Liver (tissue), 9 donors: ENCODE measurements around the gene PHF23. TPM values are rescaled to one million over a fixed set of nuclear protein-coding genes. Genes with fewer than 3 reads are reported as not detected.

Experiments
- DNase-seq: peaks from one replicate; pipeline ENCODE4 v3.0.0-alpha.2; 2017; ENCODE audit warnings: low spot score
- H3K27ac ChIP-seq, 2 donors: one replicate each; pipeline ENCODE4 v1.7.0; 2013; ENCODE audit warnings: inconsistent platforms in 2 of 2, low read length in 2 of 2, control low read depth in 1 of 2, low read depth in 1 of 2, mild to moderate bottlenecking in 1 of 2
- H3K27me3 ChIP-seq, 4 donors: one replicate each; pipeline versions ENCODE4 v1.6.1 to v1.7.0; 2013; ENCODE audit warnings: low read length in 3 of 4, inconsistent platforms in 1 of 4, mild to moderate bottlenecking in 1 of 4, moderate library complexity in 1 of 4; ENCODE audit not compliant: control insufficient read depth in 4 of 4, insufficient read depth in 4 of 4
- H3K36me3 ChIP-seq, 4 donors: one replicate each; pipeline versions ENCODE4 v1.6.1 to v1.7.0; 2013; ENCODE audit warnings: low read length in 3 of 4, mild to moderate bottlenecking in 3 of 4, low read depth in 1 of 4, moderate library complexity in 1 of 4; ENCODE audit not compliant: control insufficient read depth in 4 of 4, insufficient read depth in 3 of 4
- H3K4me1 ChIP-seq, 4 donors: one replicate each; pipeline versions ENCODE4 v1.6.1 to v1.7.0; 2013; ENCODE audit warnings: low read length in 3 of 4, mild to moderate bottlenecking in 3 of 4, moderate library complexity in 1 of 4; ENCODE audit not compliant: control insufficient read depth in 4 of 4, insufficient read depth in 4 of 4
- H3K4me3 ChIP-seq, 3 donors: one replicate each; pipeline versions ENCODE4 v1.6.1 to v1.7.0; 2013; ENCODE audit warnings: low read length in 3 of 3, control low read depth in 1 of 3, low read depth in 1 of 3, mild to moderate bottlenecking in 1 of 3
- H3K9ac ChIP-seq, 2 donors: one replicate each; pipeline ENCODE4 v1.7.0; 2013; ENCODE audit warnings: low read length in 2 of 2, mild to moderate bottlenecking in 2 of 2, moderate library complexity in 2 of 2, control low read depth in 1 of 2, low read depth in 1 of 2
- H3K9me3 ChIP-seq, 4 donors: one replicate each; pipeline versions ENCODE4 v1.6.1 to v1.7.0; 2013; ENCODE audit warnings: low read length in 3 of 4; ENCODE audit not compliant: control insufficient read depth in 4 of 4
- CTCF ChIP-seq: fragments of 150-350 bp; IDR thresholded peaks from 2 replicates; pipeline ENCODE4 v1.5.1; 2017; ENCODE audit warnings: improper control_type of control experiment, low read depth, low read length; ENCODE audit not compliant: missing input control
- EGR1 ChIP-seq, 2 donors: IDR thresholded peaks; 2 replicates each; pipeline ENCODE4 v1.6.1; 2016 to 2018; ENCODE audit warnings: antibody characterized with exemption in 2 of 2, low read depth in 2 of 2
- FOXA1 ChIP-seq: IDR thresholded peaks from 2 replicates; pipeline ENCODE4 v1.6.1; 2016; ENCODE audit warnings: antibody characterized with exemption
- FOXA2 ChIP-seq: IDR thresholded peaks from 2 replicates; pipeline ENCODE4 v1.6.1; 2016; ENCODE audit warnings: antibody characterized with exemption
- HNF4A ChIP-seq, 2 donors: conservative IDR thresholded peaks; 2 replicates each; pipeline ENCODE4 v1.6.1; 2016; ENCODE audit warnings: antibody characterized with exemption in 2 of 2, mild to moderate bottlenecking in 2 of 2
- HNF4G ChIP-seq: IDR thresholded peaks from 2 replicates; pipeline ENCODE4 v1.6.1; 2016; ENCODE audit warnings: antibody characterized with exemption
- JUND ChIP-seq, 2 donors: IDR thresholded peaks; 2 replicates each; pipeline ENCODE4 v1.6.1; 2016; ENCODE audit warnings: antibody characterized with exemption in 2 of 2
- MAX ChIP-seq: IDR thresholded peaks from 2 replicates; pipeline ENCODE4 v1.6.1; 2016; ENCODE audit warnings: antibody characterized with exemption
- NR2F2 ChIP-seq: IDR thresholded peaks from 2 replicates; pipeline ENCODE4 v1.6.1; 2016; ENCODE audit warnings: antibody characterized with exemption
- RAD21 ChIP-seq, 2 donors: IDR thresholded peaks; 2 replicates each; pipeline ENCODE4 v1.6.1; 2016; ENCODE audit warnings: antibody characterized with exemption in 2 of 2, mild to moderate bottlenecking in 2 of 2
- REST ChIP-seq: IDR thresholded peaks from 2 replicates; pipeline ENCODE4 v1.6.1; 2016; ENCODE audit warnings: antibody characterized with exemption, mild to moderate bottlenecking
- SP1 ChIP-seq: IDR thresholded peaks from 2 replicates; pipeline ENCODE4 v1.6.1; 2018; ENCODE audit warnings: antibody characterized with exemption, mild to moderate bottlenecking
- TAF1 ChIP-seq: conservative IDR thresholded peaks from 2 replicates; pipeline ENCODE4 v1.6.1; 2016; ENCODE audit warnings: antibody characterized with exemption, mild to moderate bottlenecking
- YY1 ChIP-seq: IDR thresholded peaks from 2 replicates; pipeline ENCODE4 v1.6.1; 2016; ENCODE audit warnings: antibody characterized with exemption, mild to moderate bottlenecking
- ZBTB33 ChIP-seq: IDR thresholded peaks from 2 replicates; pipeline ENCODE4 v1.6.1; 2016; ENCODE audit warnings: antibody characterized with exemption
- WGBS: extraction: QIAGEN DNeasy Blood & Tissue Kit; methylation state at CpG from one replicate; pipeline ENCODE4 v1.1.7; 2013; 5-methylcytosine and 5-hydroxymethylcytosine counted together
- polyA plus RNA-seq, 2 donors: library from polyadenylated mRNA; stranded (reverse) in 1 of 2; unstranded in 1 of 2; fragments of 200-250 nt in 1 of 2; fragments of >200 nt in 1 of 2; fragmentation: Nextera tagmentation in 1 of 2; extraction: Ambion mirVana in 1 of 2; gene quantifications; one replicate each; pipeline versions ENCODE4 v1.2.1 to v1.2.3, GENCODE V29; 2013 to 2015
- total RNA-seq, 2 donors: library from RNA; depleted of rRNA; stranded (reverse); fragments of >200 nt; gene quantifications; one replicate each; pipeline ENCODE4 v1.2.3, GENCODE V29; 2014
- TF ChIP-seq, protein P1 (sequence below): IDR thresholded peaks from 2 replicates; pipeline ENCODE4 v1.6.1; 2016; ENCODE audit warnings: antibody characterized with exemption
- donor health status: healthy.
- donor health status: healthy.
- donor health status: healthy.
- donor health status: healthy.
- donor health status: healthy.

Gene PHF23
- total and polyA plus RNA-seq, 4 donors = 14.0 to 18.3 (median 15.2) TPM

DNA sequence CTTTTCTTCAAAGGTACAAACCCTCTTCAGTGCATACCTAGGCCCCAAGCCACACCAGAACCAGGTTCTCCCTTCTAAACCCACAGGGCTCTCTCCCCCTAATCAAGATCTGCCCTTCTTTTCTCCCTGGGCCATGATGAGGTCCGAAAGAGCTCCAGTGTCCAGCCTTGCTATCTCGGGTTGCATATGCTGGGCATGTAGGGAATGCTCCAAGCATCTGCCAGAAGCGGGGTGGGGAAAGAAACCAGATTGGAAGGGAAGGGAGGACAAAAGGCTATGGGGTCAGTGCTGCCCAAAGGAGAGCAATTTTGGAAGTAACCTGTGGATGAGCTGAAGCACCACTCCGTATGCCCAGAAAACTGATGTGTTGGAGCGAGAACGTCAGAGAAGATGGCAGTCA lies 10.0 kb upstream of the PHF23 start (continued):
- TF ChIP-seq MAX = no peak
- no peak for TF ChIP-seq FOXA1
- TF ChIP-seq NR2F2 = no peak
- TF ChIP-seq EGR1 (IDR thresholded peaks at IDR 0.05; ENCODE audit: low read depth in 2 of 2) = no peak
- TF ChIP-seq ZBTB33 = no peak

GRCh38 chr17:7248796-7249195 lies 9.5 kb upstream of the PHF23 start:
- DNase-seq = no peak
- H3K27me3 ChIP-seq = no peaks in the 10 kb centered on the region
- H3K4me3 ChIP-seq = no peak overlapping the region
- H3K27ac ChIP-seq = no peak overlapping the region
- peaks cover 3 to 37% (median 30%) of the 10 kb centered on the region in 4 donors for H3K4me1 ChIP-seq
- no peaks in the 10 kb centered on the region for H3K9me3 ChIP-seq
- H3K36me3 ChIP-seq = peaks cover 3 to 24% (median 13%) of the 10 kb centered on the region in 4 donors
- no peak overlapping the region for H3K9ac ChIP-seq
- TF ChIP-seq RAD21 (IDR thresholded peaks at IDR 0.05) (no peak), MAX (no peak), NR2F2 (no peak), FOXA1 (no peak), HNF4A (conservative IDR thresholded peaks at IDR 0.05) (no peak), REST (no peak), CTCF (no peak), TAF1 (no peak), HNF4G (no peak), SP1 (no peak), JUND (IDR thresholded peaks at IDR 0.05) (no peak), ZBTB33 (no peak), FOXA2 (no peak), EGR1 (IDR thresholded peaks at IDR 0.05; ENCODE audit: low read depth in 2 of 2) (no peak), YY1 (no peak)
- TF ChIP-seq, protein P1, sequence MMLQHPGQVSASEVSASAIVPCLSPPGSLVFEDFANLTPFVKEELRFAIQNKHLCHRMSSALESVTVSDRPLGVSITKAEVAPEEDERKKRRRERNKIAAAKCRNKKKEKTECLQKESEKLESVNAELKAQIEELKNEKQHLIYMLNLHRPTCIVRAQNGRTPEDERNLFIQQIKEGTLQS = no peak
- 75% methylated on average over 4 of the region's 4 CpGs for WGBS
